PC-9 (cell line): Measurements from ENCODE around the gene NAT9.

Experiments
- CTCF ChIP-seq: fragments of 200-600 bp; sonication (generic); conservative IDR thresholded peaks from 2 replicates; pipeline ENCODE4 v1.6.1; 2017; ENCODE audit warnings: mixed run types, antibody characterized with exemption, mild to moderate bottlenecking, moderate library complexity
- EZH2 ChIP-seq: fragments of 200-600 bp; sonication (generic); IDR thresholded peaks from 2 replicates; pipeline ENCODE4 v1.8.0; 2017; ENCODE audit warnings: antibody characterized with exemption, low read depth

- peak; percentile 26; the same call in 1 of the 2 replicates for TF ChIP-seq CTCF
- TF ChIP-seq EZH2 = no peak
Observed at GRCh38 chr17:74814453-74814852, 38.3 kb upstream of the NAT9 start.
